HUDEP-2 (cell line): ENCODE data around the gene SLC35F3.
"Not testable (repeated sequence)": the region's sequence is repeated elsewhere in the genome, so short reads cannot be mapped to it uniquely, and the experiment has no call there.

Source experiments
- DNase-seq, 76 experiments: peaks; one replicate each; lab custom pipeline; 2025; ENCODE audit not compliant: unreplicated experiment in 76 of 76; lab: John Stamatoyannopoulos, UW

SLC35F3 gene

GRCh38 chr1:234336359-234336758 is 431.9 kb downstream of the SLC35F3 start:
- no peak for DNase-seq

- no peak for DNase-seq
These were observed 432.8 kb downstream of the SLC35F3 start for GRCh38 chr1:234337233-234337632.

GRCh38 chr1:234340528-234340927 is 436.1 kb downstream of the SLC35F3 start:
- no peak for DNase-seq

GRCh38 chr1:234342774-234343173 is 438.3 kb downstream of the SLC35F3 start:
- DNase-seq = no peak

GRCh38 chr1:234345237-234345636 is 440.8 kb downstream of the SLC35F3 start:
- no peak for DNase-seq

GRCh38 chr1:234348964-234349363 is 444.5 kb downstream of the SLC35F3 start:
- DNase-seq = no peak

GRCh38 chr1:234355782-234356510 is 451.5 kb downstream of the SLC35F3 start:
- no peak for DNase-seq

GRCh38 chr1:234356615-234357269 is 452.3 kb downstream of the SLC35F3 start:
- not testable (repeated sequence) for DNase-seq

- no peak for DNase-seq
These were observed 453.4 kb downstream of the SLC35F3 start for GRCh38 chr1:234357831-234358230.

GRCh38 chr1:234361102-234361603 is 456.7 kb downstream of the SLC35F3 start:
- DNase-seq = no peak

- no peak for DNase-seq
These were observed 458.1 kb downstream of the SLC35F3 start for GRCh38 chr1:234362558-234362957.

- DNase-seq = no peak
These were observed 464.0 kb downstream of the SLC35F3 start for GRCh38 chr1:234368320-234369032.

GRCh38 chr1:234369033-234369430 is 464.6 kb downstream of the SLC35F3 start:
- DNase-seq = no peak

GRCh38 chr1:234369784-234370183 is 465.3 kb downstream of the SLC35F3 start:
- DNase-seq = no peak

- no peak for DNase-seq
These were observed 466.9 kb downstream of the SLC35F3 start for GRCh38 chr1:234371414-234371813.

GRCh38 chr1:234372011-234372757 is 467.7 kb downstream of the SLC35F3 start:
- DNase-seq = peak in 1 of 76 experiments; percentile 4

GRCh38 chr1:234373064-234373958 is 468.8 kb downstream of the SLC35F3 start, which contains the start of gene COA6:
COA6 (plus strand) TSS chr1:234373456; CDS start chr1:234373467, 11 bp downstream.
- DNase-seq = peak; percentile 57 to 95 (median 88)

- peak in 7 of 76 experiments; percentile 20 to 59 (median 49) for DNase-seq
These were observed 469.4 kb downstream of the SLC35F3 start for GRCh38 chr1:234373959-234374254.
